WTC11 (cell line): ENCODE data around the gene DNAL4. TPM values are rescaled to one million over a fixed set of nuclear protein-coding genes. Genes with fewer than 3 reads are reported as not detected.

ENCODE experiments used
- ATAC-seq: fragments of 200-7000 bp; cut with Tn5 transposase; 2 replicates; pipeline ENCODE4 v1.10.0; 2021; ENCODE audit warnings: mild to moderate bottlenecking, moderate library complexity
- CTCF ChIA-PET: fragments of 300-600 bp; sonication (Branson Sonifier 250); formaldehyde crosslinking; loops from one replicate; lab custom pipeline; 2021; ENCODE audit warnings: antibody characterized with exemption; lab: Charles Lee
- POLR2A ChIA-PET: fragments of 350-600 bp; sonication (Branson Sonifier 250); formaldehyde crosslinking; loops from one replicate; lab custom pipeline; 2021; ENCODE audit warnings: antibody characterized with exemption; lab: Charles Lee
- DNase-seq: peaks from one replicate; pipeline ENCODE4 v3.0.0; 2021; ENCODE audit warnings: low spot score
- H3K27ac Mint-ChIP-seq: 2 replicates; pipeline ENCODE4 v1.8.0; 2021; ENCODE audit warnings: mixed read lengths
- H3K27me3 Mint-ChIP-seq: 2 replicates; pipeline ENCODE4 v1.8.0; 2021; ENCODE audit warnings: low read depth, mild to moderate bottlenecking, moderate library complexity, mixed read lengths
- H3K36me3 Mint-ChIP-seq: 2 replicates; pipeline ENCODE4 v1.8.0; 2021; ENCODE audit warnings: mixed read lengths
- H3K4me1 Mint-ChIP-seq: 2 replicates; pipeline ENCODE4 v1.8.0; 2022; ENCODE audit warnings: mixed read lengths
- H3K4me3 Mint-ChIP-seq: 2 replicates; pipeline ENCODE4 v1.8.0; 2021; ENCODE audit warnings: mild to moderate bottlenecking, moderate library complexity, mixed read lengths
- H3K9me3 Mint-ChIP-seq: 2 replicates; pipeline ENCODE4 v1.8.0; 2021; ENCODE audit warnings: mixed read lengths
- ARID4B ChIP-seq: sonication (generic); formaldehyde crosslinking; IDR thresholded peaks from 2 replicates; pipeline ENCODE4 v1.8.0; 2023; ENCODE audit warnings: missing genetic modification reagents, mild to moderate bottlenecking, borderline replicate concordance
- ATF1 ChIP-seq: sonication (generic); formaldehyde crosslinking; IDR thresholded peaks from 2 replicates; pipeline ENCODE4 v1.8.1; 2023; ENCODE audit warnings: mild to moderate bottlenecking, moderate library complexity, missing genetic modification reagents
- ATF3 ChIP-seq: sonication (generic); formaldehyde crosslinking; conservative IDR thresholded peaks from 2 replicates; pipeline ENCODE4 v1.8.1; 2022; ENCODE audit warnings: mild to moderate bottlenecking, missing genetic modification reagents
- CBFB ChIP-seq: sonication (generic); formaldehyde crosslinking; IDR thresholded peaks from 2 replicates; pipeline ENCODE4 v1.8.1; 2022; ENCODE audit warnings: mild to moderate bottlenecking, low read depth, missing genetic modification reagents
- CREB1 ChIP-seq: sonication (generic); formaldehyde crosslinking; IDR thresholded peaks from 2 replicates; pipeline ENCODE4 v1.8.0; 2023; ENCODE audit warnings: mild to moderate bottlenecking, missing genetic modification reagents
- CTCF ChIP-seq: fragments of 200-600 bp; IDR thresholded peaks from 2 replicates; pipeline ENCODE4 v1.8.0; 2022; ENCODE audit warnings: antibody characterized with exemption
- E2F4 ChIP-seq: sonication (generic); formaldehyde crosslinking; IDR thresholded peaks from 2 replicates; pipeline ENCODE4 v1.8.1; 2022; ENCODE audit warnings: low read depth, mild to moderate bottlenecking, moderate library complexity, missing genetic modification reagents, borderline replicate concordance
- E2F5 ChIP-seq: sonication (generic); formaldehyde crosslinking; IDR thresholded peaks from 2 replicates; pipeline ENCODE4 v1.8.1; 2022; ENCODE audit warnings: mild to moderate bottlenecking, moderate library complexity, missing genetic modification reagents
- ELF4 ChIP-seq: sonication (generic); formaldehyde crosslinking; IDR thresholded peaks from 2 replicates; pipeline ENCODE4 v1.8.1; 2022; ENCODE audit warnings: low read depth, mild to moderate bottlenecking, moderate library complexity, missing genetic modification reagents
- ETV6 ChIP-seq: sonication (generic); formaldehyde crosslinking; IDR thresholded peaks from 2 replicates; pipeline ENCODE4 v1.8.1; 2022; ENCODE audit warnings: mild to moderate bottlenecking, missing genetic modification reagents
- FOXP1 ChIP-seq: sonication (generic); formaldehyde crosslinking; IDR thresholded peaks from 2 replicates; pipeline ENCODE4 v1.8.0; 2022; ENCODE audit warnings: missing genetic modification reagents, mild to moderate bottlenecking, moderate library complexity, borderline replicate concordance
- JAZF1 ChIP-seq: fragments of 250-450 bp; sonication (Bioruptor Pico); IDR thresholded peaks from 2 replicates; pipeline ENCODE4 v1.9.0; 2021; ENCODE audit warnings: moderate library complexity, mild to moderate bottlenecking, inconsistent platforms
- MYBL2 ChIP-seq: sonication (generic); formaldehyde crosslinking; IDR thresholded peaks from 2 replicates; pipeline ENCODE4 v1.8.1; 2023; ENCODE audit warnings: mild to moderate bottlenecking, moderate library complexity, missing genetic modification reagents
- NFATC4 ChIP-seq: fragments of 250-450 bp; sonication (Bioruptor Pico); IDR thresholded peaks from 2 replicates; pipeline ENCODE4 v1.9.0; 2021; ENCODE audit warnings: mild to moderate bottlenecking
- NR2C2 ChIP-seq: sonication (generic); formaldehyde crosslinking; IDR thresholded peaks from 2 replicates; pipeline ENCODE4 v1.8.0; 2022; ENCODE audit warnings: mild to moderate bottlenecking, missing genetic modification reagents
- RELA ChIP-seq: sonication (generic); formaldehyde crosslinking; IDR thresholded peaks from 2 replicates; pipeline ENCODE4 v1.8.1; 2022; ENCODE audit warnings: missing genetic modification reagents, mild to moderate bottlenecking, borderline replicate concordance
- SMAD4 ChIP-seq: sonication (generic); formaldehyde crosslinking; IDR thresholded peaks from 2 replicates; pipeline ENCODE4 v1.8.0; 2022; ENCODE audit warnings: mild to moderate bottlenecking, missing genetic modification reagents
- SOX15 ChIP-seq: fragments of 250-450 bp; sonication (Bioruptor Pico); IDR thresholded peaks from 2 replicates; pipeline ENCODE4 v1.9.0; 2021; ENCODE audit warnings: mild to moderate bottlenecking
- TCF7 ChIP-seq: sonication (generic); formaldehyde crosslinking; IDR thresholded peaks from 2 replicates; pipeline ENCODE4 v1.8.0; 2022; ENCODE audit warnings: mild to moderate bottlenecking, low read depth, missing genetic modification reagents, moderate library complexity
- USF2 ChIP-seq: sonication (generic); formaldehyde crosslinking; IDR thresholded peaks from 2 replicates; pipeline ENCODE4 v1.8.1; 2023; ENCODE audit warnings: mild to moderate bottlenecking, missing genetic modification reagents, moderate library complexity
- ZNF121 ChIP-seq: sonication (generic); formaldehyde crosslinking; IDR thresholded peaks from 2 replicates; pipeline ENCODE4 v1.8.0; 2023; ENCODE audit warnings: missing genetic modification reagents
- ZNF396 ChIP-seq: fragments of 250-450 bp; sonication (Bioruptor Pico); IDR thresholded peaks from 2 replicates; pipeline ENCODE4 v1.8.0; 2021; ENCODE audit warnings: mild to moderate bottlenecking, moderate library complexity, borderline replicate concordance
- ZNF671 ChIP-seq: fragments of 250-450 bp; sonication (Bioruptor Pico); IDR thresholded peaks from 2 replicates; pipeline ENCODE4 v1.8.0; 2021; ENCODE audit warnings: mild to moderate bottlenecking
- ZSCAN18 ChIP-seq: fragments of 250-450 bp; sonication (Bioruptor Pico); IDR thresholded peaks from 2 replicates; pipeline ENCODE4 v2.1.2; 2022; ENCODE audit warnings: mild to moderate bottlenecking, moderate library complexity
- total RNA-seq: library from RNA; stranded (reverse); gene quantifications from 3 replicates; pipeline ENCODE4 v1.2.3, GENCODE V29; 2021

Gene DNAL4
- total RNA-seq, 1 experiment from 2014 or later: 11.8 TPM

- TF ChIP-seq NFATC4 (CRISPR knock-in tag) (no peak), CTCF (no peak), MYBL2 (CRISPR knock-in tag) (no peak), TCF7 (CRISPR knock-in tag) (0 out of 2 replicates have a peak, but pooled peaks have one; percentile 39), ATF3 (no peak), CREB1 (no peak), ZNF396 (no peak), ARID4B (CRISPR knock-in tag) (no peak), E2F5 (CRISPR knock-in tag) (no peak), ZNF121 (CRISPR knock-in tag) (no peak)
These were observed 49.3 kb upstream of the DNAL4 start (continued) for GRCh38 chr22:38843201-38843656.

- no peak for ATAC-seq
- Mint-ChIP-seq H3K4me3 (peak overlapping the region; percentile 81), H3K36me3 (no peaks in the 10 kb centered on the region), H3K27me3 (peaks cover 67% of the 10 kb centered on the region), H3K4me1 (peaks cover 21% of the 10 kb centered on the region), H3K9me3 (no peaks in the 10 kb centered on the region), H3K27ac (no peak overlapping the region)
- CTCF ChIA-PET: interaction anchor here (0.5 to 3.9 kb wide), 14 partner anchors 8 to 172 kb away, joined by 3 to 51 read pairs (median 6); no protein-coding TSS in a partner anchor
- POLR2A ChIA-PET: interaction anchor here (0.6 to 0.7 kb wide), 3 partner anchors 27 to 477 kb away, joined by 3 read pairs; partner anchors contain the start of gene RPL3
- no peak for DNase-seq
- no peak for TF ChIP-seq RELA (CRISPR knock-in tag)
- no peak for TF ChIP-seq E2F4 (CRISPR knock-in tag)
- no peak for TF ChIP-seq ELF4 (CRISPR knock-in tag)
- TF ChIP-seq FOXP1 (CRISPR knock-in tag): no peak
- TF ChIP-seq CBFB: no peak
- TF ChIP-seq NR2C2 (CRISPR knock-in tag): no peak
- no peak for TF ChIP-seq USF2 (CRISPR knock-in tag)
- no peak for TF ChIP-seq ZSCAN18
- no peak for TF ChIP-seq ZNF671 (CRISPR knock-in tag)
- TF ChIP-seq SMAD4 (CRISPR knock-in tag): no peak
- TF ChIP-seq ETV6 (CRISPR knock-in tag): no peak
- no peak for TF ChIP-seq ATF1 (CRISPR knock-in tag)
- TF ChIP-seq JAZF1: no peak
- no peak for TF ChIP-seq ZNF121 (CRISPR knock-in tag)
- TF ChIP-seq SOX15: no peak
These were observed 48.7 kb upstream of the DNAL4 start for GRCh38 chr22:38842512-38843200.
